OCI-LY3 (cell line): ENCODE results near the gene NUSAP1.
"Not testable (repeated sequence)": the region's sequence is repeated elsewhere in the genome, so short reads cannot be mapped to it uniquely, and the experiment has no call there.

Experiments used
- H2AFZ ChIP-seq: fragments of 200-600, 300-600 bp; shearing (Covaris generic); 2 replicates; pipeline ENCODE4 v1.6.0; 2014; ENCODE audit warnings: antibody characterized with exemption, low read depth, low read length
- H3K27ac ChIP-seq: fragments of 200-600, 300-600 bp; sonication (generic); 2 replicates; pipeline ENCODE4 v1.5.1; 2014; ENCODE audit warnings: mild to moderate bottlenecking, low read length, moderate library complexity, mixed read lengths
- H3K27me3 ChIP-seq: fragments of 200-600, 300-600 bp; sonication (generic); 2 replicates; pipeline ENCODE4 v1.6.1; 2014; ENCODE audit warnings: low read depth, low read length, mixed read lengths
- H3K36me3 ChIP-seq: fragments of 200-600, 300-600 bp; sonication (generic); replicated peaks from 2 replicates; pipeline ENCODE3; 2014; ENCODE audit warnings: low read depth, low read length, mixed read lengths
- H3K4me1 ChIP-seq: fragments of 300-600, 200-600 bp; sonication (generic); 2 replicates; pipeline ENCODE4 v1.6.1; 2014; ENCODE audit warnings: low read length, mixed read lengths
- H3K4me2 ChIP-seq: fragments of 200-600, 300-600 bp; sonication (generic); 2 replicates; pipeline ENCODE4 v1.6.1; 2014; ENCODE audit warnings: low read length, mixed read lengths
- H3K4me3 ChIP-seq: fragments of 300-600, 200-600 bp; sonication (generic); 2 replicates; pipeline ENCODE4 v1.5.1; 2014; ENCODE audit warnings: antibody characterized with exemption, mild to moderate bottlenecking, low read length, moderate library complexity
- H3K79me2 ChIP-seq: fragments of 300-600, 200-600 bp; shearing (Covaris generic); 2 replicates; pipeline ENCODE4 v1.6.1; 2014; ENCODE audit warnings: mild to moderate bottlenecking, low read length, mixed read lengths
- H3K9ac ChIP-seq: fragments of 300-600, 200-600 bp; shearing (Covaris generic); 2 replicates; pipeline ENCODE4 v1.6.0; 2014; ENCODE audit warnings: mild to moderate bottlenecking, low read length, moderate library complexity
- H3K9me3 ChIP-seq: fragments of 200-600, 300-600 bp; shearing (Covaris generic); 2 replicates; pipeline ENCODE4 v1.6.1; 2014; ENCODE audit warnings: low read length, mixed read lengths; ENCODE audit not compliant: insufficient read depth
- H4K20me1 ChIP-seq: fragments of 200-600, 300-600 bp; sonication (generic); 2 replicates; pipeline ENCODE4 v1.6.1; 2016; ENCODE audit warnings: low read length, mixed read lengths; ENCODE audit not compliant: insufficient read depth
- EZH2phosphoT487 ChIP-seq: fragments of 200-600 bp; shearing (Covaris generic); IDR thresholded peaks from 2 replicates; pipeline ENCODE4 v1.6.1; 2018; ENCODE audit warnings: antibody characterized with exemption, mixed run types, low read depth
- TF ChIP-seq, protein P1 (sequence below): fragments of 200-600, 300-600 bp; sonication (generic); IDR thresholded peaks from 2 replicates; pipeline ENCODE4 v1.5.1; 2014; ENCODE audit warnings: antibody characterized with exemption, low read length, low read depth

The NUSAP1 gene

DNA sequence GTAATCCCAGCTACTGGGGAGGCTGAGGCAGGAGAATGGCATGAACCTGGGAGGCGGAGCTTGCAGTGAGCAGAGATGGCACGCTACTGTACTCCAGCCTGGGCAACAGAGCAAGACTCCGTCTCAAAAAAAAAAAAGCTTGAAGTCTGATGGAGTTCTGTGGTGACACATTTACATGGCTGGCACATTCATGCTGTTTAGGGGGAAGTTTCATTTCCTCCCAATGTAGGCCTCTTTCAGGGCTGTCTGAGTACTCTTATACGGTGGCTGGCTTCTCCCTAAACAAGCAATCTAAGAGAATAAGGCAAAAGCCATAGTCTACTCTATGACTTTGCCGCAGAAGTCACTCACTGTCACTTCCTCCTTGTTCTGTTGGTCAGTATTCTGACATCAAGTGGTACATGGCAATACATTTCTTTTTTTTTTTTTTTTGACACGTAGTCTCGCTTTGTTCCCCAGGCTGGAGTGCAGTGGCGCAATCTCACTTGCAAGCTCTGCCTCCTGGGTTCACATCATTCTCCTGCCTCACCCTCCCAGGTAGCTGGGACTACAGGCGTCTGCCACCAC lies 41.5 kb upstream of the NUSAP1 start:
- H2AFZ ChIP-seq, result no peak overlapping the region
- H4K20me1 ChIP-seq, result peaks cover 12% of the 10 kb centered on the region; the same call in 1 of the 2 replicates
- H3K27me3 ChIP-seq, result no peaks in the 10 kb centered on the region
- peak overlapping the region; percentile 26 for H3K4me2 ChIP-seq
- no peak overlapping the region for H3K4me3 ChIP-seq
- no peak overlapping the region for H3K9ac ChIP-seq
- H3K27ac ChIP-seq, result peak overlapping the region; percentile 52
- peaks cover 65% of the 10 kb centered on the region for H3K79me2 ChIP-seq
- no peaks in the 10 kb centered on the region for H3K9me3 ChIP-seq
- H3K36me3 ChIP-seq, result peaks cover 46% of the 10 kb centered on the region
- TF ChIP-seq EZH2phosphoT487, result no peak
- TF ChIP-seq, protein P1, sequence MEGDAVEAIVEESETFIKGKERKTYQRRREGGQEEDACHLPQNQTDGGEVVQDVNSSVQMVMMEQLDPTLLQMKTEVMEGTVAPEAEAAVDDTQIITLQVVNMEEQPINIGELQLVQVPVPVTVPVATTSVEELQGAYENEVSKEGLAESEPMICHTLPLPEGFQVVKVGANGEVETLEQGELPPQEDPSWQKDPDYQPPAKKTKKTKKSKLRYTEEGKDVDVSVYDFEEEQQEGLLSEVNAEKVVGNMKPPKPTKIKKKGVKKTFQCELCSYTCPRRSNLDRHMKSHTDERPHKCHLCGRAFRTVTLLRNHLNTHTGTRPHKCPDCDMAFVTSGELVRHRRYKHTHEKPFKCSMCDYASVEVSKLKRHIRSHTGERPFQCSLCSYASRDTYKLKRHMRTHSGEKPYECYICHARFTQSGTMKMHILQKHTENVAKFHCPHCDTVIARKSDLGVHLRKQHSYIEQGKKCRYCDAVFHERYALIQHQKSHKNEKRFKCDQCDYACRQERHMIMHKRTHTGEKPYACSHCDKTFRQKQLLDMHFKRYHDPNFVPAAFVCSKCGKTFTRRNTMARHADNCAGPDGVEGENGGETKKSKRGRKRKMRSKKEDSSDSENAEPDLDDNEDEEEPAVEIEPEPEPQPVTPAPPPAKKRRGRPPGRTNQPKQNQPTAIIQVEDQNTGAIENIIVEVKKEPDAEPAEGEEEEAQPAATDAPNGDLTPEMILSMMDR, result no peak
- peaks cover 16% of the 10 kb centered on the region for H3K4me1 ChIP-seq

DNA sequence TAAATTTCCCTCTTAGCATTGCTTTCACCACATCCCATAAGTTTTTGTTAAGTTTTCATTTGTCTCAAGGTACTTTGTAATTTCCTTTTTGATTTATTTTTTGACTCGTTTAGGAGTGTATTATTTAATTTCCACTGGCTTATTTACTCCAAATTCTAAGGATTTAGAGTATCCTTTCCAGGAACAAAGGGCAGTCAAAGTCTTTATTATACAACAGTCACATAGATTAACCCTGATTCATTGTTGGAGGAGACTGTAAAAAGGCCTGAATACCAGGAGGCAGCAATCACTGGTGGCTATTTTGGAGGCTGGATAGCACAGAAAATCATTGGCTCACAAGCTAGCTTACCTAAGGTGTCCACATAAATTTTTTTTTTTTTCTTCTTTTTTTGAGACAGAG lies 40.2 kb upstream of the NUSAP1 start:
- H3K9ac ChIP-seq, result no peak overlapping the region
- no peak overlapping the region for H2AFZ ChIP-seq
- TF ChIP-seq EZH2phosphoT487, result no peak
- TF ChIP-seq, protein P1, result no peak
- no peaks in the 10 kb centered on the region for H3K9me3 ChIP-seq
- H3K27ac ChIP-seq, result no peak overlapping the region
- H3K79me2 ChIP-seq, result peaks cover 55% of the 10 kb centered on the region
- no peak overlapping the region for H3K4me3 ChIP-seq
- peaks cover 13% of the 10 kb centered on the region; the same call in 1 of the 2 replicates for H4K20me1 ChIP-seq
- H3K4me1 ChIP-seq, result peaks cover 16% of the 10 kb centered on the region
- H3K36me3 ChIP-seq, result peaks cover 35% of the 10 kb centered on the region
- no peak overlapping the region for H3K4me2 ChIP-seq
- no peaks in the 10 kb centered on the region for H3K27me3 ChIP-seq

DNA sequence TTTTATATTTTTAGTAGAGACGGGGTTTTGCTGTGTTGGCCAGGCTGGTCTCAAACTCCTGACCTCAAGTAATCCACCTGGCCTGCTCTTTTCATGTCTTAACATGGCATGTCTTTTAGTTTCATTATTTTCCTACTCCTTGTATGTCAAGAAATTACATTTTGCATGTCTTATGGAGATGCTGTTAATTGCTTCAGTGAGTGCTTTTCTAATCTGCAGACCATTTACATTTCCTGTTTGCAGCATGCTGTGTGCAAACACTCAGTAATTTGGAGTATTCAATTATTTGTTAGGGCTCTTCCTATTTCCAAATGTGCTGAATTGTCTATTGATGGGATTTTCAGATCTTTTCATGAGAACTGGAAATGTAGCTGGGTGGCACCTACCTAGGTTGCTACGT lies 31.5 kb upstream of the NUSAP1 start:
- not testable (repeated sequence) for H3K27ac ChIP-seq, H3K36me3 ChIP-seq, H3K27me3 ChIP-seq, H3K9me3 ChIP-seq, H3K9ac ChIP-seq, H3K4me2 ChIP-seq, H4K20me1 ChIP-seq, H2AFZ ChIP-seq, H3K4me1 ChIP-seq, H3K4me3 ChIP-seq
- H3K79me2 ChIP-seq, result peaks cover 12% of the 10 kb centered on the region

DNA sequence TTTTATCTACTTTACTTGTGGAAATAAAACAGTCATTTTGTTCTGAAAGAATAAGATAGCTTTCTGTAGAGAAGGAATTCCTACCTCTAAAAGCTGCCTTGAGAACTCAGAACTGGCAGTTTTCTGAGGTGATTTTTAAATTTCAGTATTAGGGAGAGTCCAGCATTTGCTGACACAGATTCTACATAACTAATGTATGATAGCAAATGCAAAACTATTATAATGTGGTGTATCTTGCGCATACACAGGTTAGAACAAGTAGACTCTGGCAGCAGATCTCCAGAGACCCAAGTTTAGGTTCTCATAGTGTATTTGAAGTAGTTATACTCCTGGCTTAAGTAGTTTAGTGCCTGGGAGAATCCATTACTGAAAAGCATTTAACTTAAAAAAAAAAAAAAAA lies 31.1 kb upstream of the NUSAP1 start:
- no peak overlapping the region for H2AFZ ChIP-seq
- peaks cover 3% of the 10 kb centered on the region; the same call in 1 of the 2 replicates for H4K20me1 ChIP-seq
- H3K9ac ChIP-seq, result no peak overlapping the region
- H3K36me3 ChIP-seq, result peaks cover 10% of the 10 kb centered on the region
- 0 out of 2 replicates have a peak, but pooled peaks cover 3% of the 10 kb centered on the region for H3K4me1 ChIP-seq
- no peak overlapping the region for H3K4me3 ChIP-seq
- TF ChIP-seq, protein P1, result no peak
- no peak for TF ChIP-seq EZH2phosphoT487
- no peak overlapping the region for H3K4me2 ChIP-seq
- no peaks in the 10 kb centered on the region for H3K27me3 ChIP-seq
- no peak overlapping the region for H3K27ac ChIP-seq
- H3K9me3 ChIP-seq, result no peaks in the 10 kb centered on the region
- H3K79me2 ChIP-seq, result peaks cover 11% of the 10 kb centered on the region
